LNCAP (cell line): ENCODE measurements around the gene CRYL1.

Experiments
- TF ChIP-seq, protein P1 (sequence below): fragments of 450-650 bp; IDR thresholded peaks from 2 replicates; pipeline ENCODE4 v1.5.1; 2017; ENCODE audit warnings: mild to moderate bottlenecking

CRYL1 gene

DNA sequence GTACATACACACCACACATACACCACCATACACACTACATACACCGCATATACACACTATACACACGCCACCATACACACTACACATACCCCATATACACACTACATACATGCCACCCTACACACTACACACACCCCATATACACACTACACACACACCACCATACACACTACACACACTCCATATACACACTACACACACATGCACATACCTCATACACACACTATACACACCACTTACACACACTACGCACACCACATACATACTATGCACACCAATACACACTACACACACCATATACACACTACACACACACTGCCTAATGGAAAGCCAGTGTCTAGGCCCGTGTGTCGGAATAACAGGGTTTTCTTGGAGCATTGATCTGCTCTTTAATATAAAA, 27.5 kb downstream of the CRYL1 start:
- TF ChIP-seq, protein P1, sequence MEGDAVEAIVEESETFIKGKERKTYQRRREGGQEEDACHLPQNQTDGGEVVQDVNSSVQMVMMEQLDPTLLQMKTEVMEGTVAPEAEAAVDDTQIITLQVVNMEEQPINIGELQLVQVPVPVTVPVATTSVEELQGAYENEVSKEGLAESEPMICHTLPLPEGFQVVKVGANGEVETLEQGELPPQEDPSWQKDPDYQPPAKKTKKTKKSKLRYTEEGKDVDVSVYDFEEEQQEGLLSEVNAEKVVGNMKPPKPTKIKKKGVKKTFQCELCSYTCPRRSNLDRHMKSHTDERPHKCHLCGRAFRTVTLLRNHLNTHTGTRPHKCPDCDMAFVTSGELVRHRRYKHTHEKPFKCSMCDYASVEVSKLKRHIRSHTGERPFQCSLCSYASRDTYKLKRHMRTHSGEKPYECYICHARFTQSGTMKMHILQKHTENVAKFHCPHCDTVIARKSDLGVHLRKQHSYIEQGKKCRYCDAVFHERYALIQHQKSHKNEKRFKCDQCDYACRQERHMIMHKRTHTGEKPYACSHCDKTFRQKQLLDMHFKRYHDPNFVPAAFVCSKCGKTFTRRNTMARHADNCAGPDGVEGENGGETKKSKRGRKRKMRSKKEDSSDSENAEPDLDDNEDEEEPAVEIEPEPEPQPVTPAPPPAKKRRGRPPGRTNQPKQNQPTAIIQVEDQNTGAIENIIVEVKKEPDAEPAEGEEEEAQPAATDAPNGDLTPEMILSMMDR, result no peak

DNA sequence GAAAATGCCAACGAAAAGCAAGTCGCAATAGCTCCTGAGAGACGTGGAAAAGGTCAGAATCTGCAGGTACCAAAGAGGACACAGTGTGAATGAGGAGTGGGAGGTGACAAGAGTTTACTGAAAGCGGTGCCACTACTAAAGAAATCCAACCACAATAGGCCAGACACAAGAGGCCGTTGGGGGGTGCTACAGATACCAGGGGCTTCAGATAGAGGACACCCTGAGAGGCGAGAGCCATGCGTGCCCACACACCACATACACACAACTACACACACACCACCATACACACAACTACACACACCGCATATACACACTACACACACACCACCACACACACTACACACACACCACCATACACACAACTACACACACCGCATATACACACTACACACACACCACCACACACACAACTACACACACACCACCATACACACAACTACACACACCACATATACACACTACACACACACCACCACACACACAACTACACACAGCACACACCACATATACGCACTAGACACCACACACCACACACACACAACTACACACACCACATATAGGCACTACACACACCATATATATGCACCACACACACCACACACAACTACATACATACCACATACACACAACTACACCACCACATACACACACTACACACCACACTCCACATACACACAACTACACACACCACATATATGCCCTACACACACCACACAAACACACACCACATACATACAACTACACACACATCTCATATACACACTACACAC, 28.5 kb downstream of the CRYL1 start:
- TF ChIP-seq, protein P1, result no peak

DNA sequence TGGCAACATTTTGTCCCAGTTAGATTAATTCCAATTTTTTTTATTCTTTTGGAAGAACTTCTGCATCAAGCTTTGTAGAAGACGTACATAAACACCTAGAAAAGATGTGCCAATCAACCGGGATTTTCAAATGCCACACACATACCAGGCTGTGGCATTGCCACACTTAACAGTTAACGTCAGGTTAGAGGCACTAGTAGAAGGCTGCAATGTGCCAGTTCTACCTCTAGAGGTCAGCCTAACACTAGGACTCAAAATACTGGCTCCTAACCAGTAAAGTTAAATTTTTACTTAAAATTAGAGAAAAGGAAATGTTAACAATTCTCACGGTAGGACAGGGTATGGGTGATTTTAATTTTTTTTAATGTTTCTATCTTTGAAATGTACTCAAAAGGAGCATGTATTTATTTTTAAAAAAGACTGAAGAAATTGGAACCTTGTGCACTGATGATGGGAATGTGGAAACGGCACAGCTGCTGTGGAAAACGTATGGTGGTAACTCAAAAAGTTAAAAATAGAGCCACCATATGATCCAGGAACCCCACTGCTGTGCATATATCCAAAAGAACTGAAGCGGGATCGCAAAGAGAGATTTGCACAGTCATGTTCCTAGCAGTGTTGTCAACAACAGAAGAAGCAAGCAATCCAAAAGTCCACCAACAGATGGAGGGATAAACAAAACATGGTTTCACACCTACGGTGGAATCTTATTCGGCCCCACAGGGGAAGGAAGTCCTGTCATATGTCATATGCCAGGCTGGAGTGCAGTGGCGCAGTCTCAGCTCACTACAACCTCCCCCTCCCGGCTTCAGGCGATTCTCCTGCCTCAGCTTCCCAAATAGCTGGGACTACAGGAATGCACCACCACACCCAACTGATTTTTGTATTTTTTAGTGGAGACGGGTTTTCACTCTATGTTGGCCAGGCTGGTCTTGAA, 30.3 kb downstream of the CRYL1 start:
- TF ChIP-seq, protein P1, result peak; percentile 88

DNA sequence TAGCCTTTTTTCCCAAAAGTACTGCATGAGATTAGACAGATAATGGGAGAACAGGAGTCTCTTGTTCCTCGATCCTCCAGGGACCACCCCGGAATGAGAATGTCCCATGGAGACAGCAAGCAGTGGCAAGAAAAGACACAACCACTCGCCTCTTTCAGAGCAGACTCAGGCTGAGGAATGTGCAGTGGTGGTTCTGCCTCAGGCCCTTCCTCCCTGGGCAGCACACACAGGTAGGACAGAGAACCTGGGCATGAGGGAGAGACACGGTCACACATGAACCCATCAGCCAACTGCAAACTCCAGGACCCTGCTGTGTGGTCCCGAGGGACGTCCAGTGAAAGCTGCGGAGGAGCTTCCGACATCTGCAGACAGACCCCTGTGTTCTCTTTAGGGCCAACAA, 31.0 kb downstream of the CRYL1 start:
- TF ChIP-seq, protein P1, result no peak

DNA sequence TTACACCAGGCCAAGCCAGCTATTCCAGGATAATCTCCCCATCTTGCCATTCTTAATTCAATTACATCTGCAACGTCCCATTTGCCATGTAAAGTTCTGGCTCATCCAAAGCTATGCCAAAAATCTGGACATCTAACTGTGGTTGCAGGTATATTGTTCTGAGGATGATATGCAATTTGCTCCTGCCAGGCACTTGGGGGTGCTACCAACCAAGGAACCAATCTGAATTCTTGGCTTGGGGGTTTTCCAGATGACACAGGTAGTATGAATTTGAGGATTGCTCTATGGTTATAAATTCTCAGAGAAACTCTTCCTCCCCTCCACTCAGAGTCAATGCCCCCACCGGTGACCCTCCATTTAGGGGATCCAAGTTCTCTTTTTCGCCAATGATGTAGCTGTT, 33.0 kb downstream of the CRYL1 start:
- TF ChIP-seq, protein P1, result peak; percentile 61

DNA sequence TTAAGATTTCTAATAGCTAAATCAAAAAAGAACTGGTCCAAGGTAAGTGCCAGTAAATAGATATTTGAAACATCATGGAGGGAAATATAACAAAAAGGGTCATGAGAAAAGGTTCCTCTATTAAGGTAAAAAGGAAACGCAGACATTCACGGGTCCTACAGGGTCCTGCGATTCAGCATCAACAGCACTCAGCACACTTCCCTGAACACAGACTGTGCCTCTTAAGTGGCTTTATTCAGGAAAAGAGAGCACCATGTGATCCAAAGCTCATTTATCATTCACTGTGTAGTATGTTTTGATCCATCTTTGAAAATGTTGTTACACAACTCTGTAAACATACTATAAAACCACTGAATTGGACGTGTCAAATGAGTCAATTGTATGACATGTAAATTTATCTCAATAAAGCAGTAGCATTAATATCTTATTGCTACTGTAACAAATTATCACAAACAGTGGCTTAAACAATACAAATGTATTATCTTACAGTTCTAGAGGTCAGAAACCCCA, 33.7 kb downstream of the CRYL1 start:
- TF ChIP-seq, protein P1, result no peak

- TF ChIP-seq, protein P1, result peak; percentile 37
Measured at GRCh38 chr13:20489185-20489820, 36.4 kb downstream of the CRYL1 start.
